ENCODE results near the gene RNF41. TPM values are rescaled to one million over a fixed set of nuclear protein-coding genes. Genes with fewer than 3 reads are reported as not detected.
"Not testable (repeated sequence)": the region's sequence is repeated elsewhere in the genome, so short reads cannot be mapped to it uniquely, and the experiment has no call there.

RNF41 gene
- total and polyA plus RNA-seq, 3 experiments from 2014 or later: 41.2 to 47.4 (median 42.3) TPM

GRCh38 chr12:56159482-56160192 is 62.1 kb downstream of the RNF41 start:
- ChIA-PET POLR2A (interaction anchor here (1.1 to 2.8 kb wide), 3 partner anchors 17 to 42 kb away, joined by 3 to 25 read pairs (median 3); partner anchors contain the start of genes ESYT1 and ZC3H10), CTCF (interaction anchor here (0.8 to 3.7 kb wide), 8 partner anchors 15 to 41 kb away, joined by 3 to 24 read pairs (median 5); partner anchors contain the start of genes ESYT1, SMARCC2 and ZC3H10)
- Histone ChIP-seq H3K27ac (ENCODE audit: low read depth, low read length) (peak overlapping the region; percentile 94), H3K36me3 (ENCODE audit: insufficient read depth, low read length) (peaks cover 39% of the 10 kb centered on the region), H3K4me3 (ENCODE audit: low read length) (peak overlapping the region; percentile 80), H3K27me3 (ENCODE audit: insufficient read depth, low read length, poor library complexity, severe bottlenecking) (no peaks in the 10 kb centered on the region), H3K9me3 (ENCODE audit: low read length) (no peaks in the 10 kb centered on the region), H3K4me1 (ENCODE audit: insufficient read depth, low read length) (peaks cover 37% of the 10 kb centered on the region)
- peaks cover 38 to 48% (median 42%) of the 10 kb centered on the region in 3 donors for H3K4me1 Mint-ChIP-seq
- H3K27me3 Mint-ChIP-seq: no peaks in the 10 kb centered on the region
- peak overlapping the region; percentile 87 to 100 (median 96) for H3K27ac Mint-ChIP-seq
- H3K9me3 Mint-ChIP-seq: no peaks in the 10 kb centered on the region
- peak overlapping the region; percentile 92 to 100 (median 95) for H3K4me3 Mint-ChIP-seq
- no peak for DNase-seq
- H3K36me3 Mint-ChIP-seq: peaks cover 0 to 65% (median 12%) of the 10 kb centered on the region in 3 donors

GRCh38 chr12:56158926-56159461 is 62.7 kb downstream of the RNF41 start:
- no peaks in the 10 kb centered on the region for H3K27me3 Mint-ChIP-seq
- Histone ChIP-seq H3K4me1 (ENCODE audit: insufficient read depth, low read length) (peaks cover 37% of the 10 kb centered on the region), H3K4me3 (ENCODE audit: low read length) (peak overlapping the region; percentile 80), H3K9me3 (ENCODE audit: low read length) (no peaks in the 10 kb centered on the region), H3K27ac (ENCODE audit: low read depth, low read length) (peak overlapping the region; percentile 94), H3K27me3 (ENCODE audit: insufficient read depth, low read length, poor library complexity, severe bottlenecking) (no peaks in the 10 kb centered on the region), H3K36me3 (ENCODE audit: insufficient read depth, low read length) (peaks cover 39% of the 10 kb centered on the region)
- H3K27ac Mint-ChIP-seq: peak overlapping the region; percentile 87 to 100 (median 96)
- no peaks in the 10 kb centered on the region for H3K9me3 Mint-ChIP-seq
- H3K4me1 Mint-ChIP-seq: peaks cover 38 to 48% (median 42%) of the 10 kb centered on the region in 3 donors
- peak in 1 of 5 donors; percentile 25 for DNase-seq
- POLR2A ChIA-PET: interaction anchor here (1.1 to 2.8 kb wide), 3 partner anchors 16 to 41 kb away, joined by 3 to 25 read pairs (median 3); partner anchors contain the start of genes ESYT1 and ZC3H10
- peaks cover 0 to 59% (median 10%) of the 10 kb centered on the region in 3 donors for H3K36me3 Mint-ChIP-seq
- peak overlapping the region; percentile 92 to 100 (median 95) for H3K4me3 Mint-ChIP-seq
- CTCF ChIA-PET: interaction anchor here (0.8 to 2.2 kb wide), 8 partner anchors 14 to 112 kb away, joined by 3 to 21 read pairs (median 5); partner anchors contain the start of genes ESYT1, SMARCC2 and ZC3H10

GRCh38 chr12:56158029-56158925 is 63.4 kb downstream of the RNF41 start, which contains the start of gene MYL6:
MYL6 (plus strand) TSS chr12:56158359; CDS start chr12:56158402, 43 bp downstream.
- no peaks in the 10 kb centered on the region for H3K27me3 ChIP-seq (ENCODE audit: insufficient read depth, low read length, poor library complexity, severe bottlenecking)
- peaks cover 38 to 48% (median 41%) of the 10 kb centered on the region in 3 donors for H3K4me1 Mint-ChIP-seq
- peaks cover 37% of the 10 kb centered on the region for H3K36me3 ChIP-seq (ENCODE audit: insufficient read depth, low read length)
- peak within 1 kb of the TSS; percentile 92 to 100 (median 95) for H3K4me3 Mint-ChIP-seq
- H3K27me3 Mint-ChIP-seq: no peaks in the 10 kb centered on the region
- peak within 1 kb of the TSS; percentile 94 for H3K27ac ChIP-seq (ENCODE audit: low read depth, low read length)
- DNase-seq: peak; percentile 84 to 96 (median 88)
- ChIA-PET CTCF (interaction anchor here (0.8 to 2.2 kb wide), 6 partner anchors 14 to 111 kb away, joined by 3 to 21 read pairs (median 6); partner anchors contain the start of genes ESYT1, SMARCC2 and ZC3H10), POLR2A (interaction anchor here (0.6 to 2.8 kb wide), 4 partner anchors 31 to 40 kb away, joined by 3 to 25 read pairs (median 3); partner anchors contain the start of genes ESYT1, SMARCC2 and ZC3H10)
- no peaks in the 10 kb centered on the region for H3K9me3 ChIP-seq (ENCODE audit: low read length)
- peaks cover 38% of the 10 kb centered on the region for H3K4me1 ChIP-seq (ENCODE audit: insufficient read depth, low read length)
- H3K4me3 ChIP-seq (ENCODE audit: low read length): peak within 1 kb of the TSS; percentile 80
- peaks cover 0 to 52% (median 10%) of the 10 kb centered on the region in 3 donors for H3K36me3 Mint-ChIP-seq
- H3K27ac Mint-ChIP-seq: peak within 1 kb of the TSS; percentile 87 to 100 (median 96)
- H3K9me3 Mint-ChIP-seq: no peaks in the 10 kb centered on the region

- no peaks in the 10 kb centered on the region for H3K27me3 Mint-ChIP-seq
- peaks cover 0 to 44% (median 10%) of the 10 kb centered on the region in 3 donors for H3K36me3 Mint-ChIP-seq
- peaks cover 46 to 50% (median 49%) of the 10 kb centered on the region in 3 donors for H3K4me1 Mint-ChIP-seq
- Histone ChIP-seq H3K9me3 (ENCODE audit: low read length) (no peaks in the 10 kb centered on the region), H3K4me1 (ENCODE audit: insufficient read depth, low read length) (peaks cover 47% of the 10 kb centered on the region), H3K27ac (ENCODE audit: low read depth, low read length) (peak overlapping the region; percentile 74), H3K4me3 (ENCODE audit: low read length) (peak overlapping the region; percentile 75), H3K27me3 (ENCODE audit: insufficient read depth, low read length, poor library complexity, severe bottlenecking) (no peaks in the 10 kb centered on the region), H3K36me3 (ENCODE audit: insufficient read depth, low read length) (peaks cover 29% of the 10 kb centered on the region)
- POLR2A ChIA-PET: interaction anchor here (0.6 to 2.8 kb wide), 3 partner anchors 29 to 39 kb away, joined by 3 to 25 read pairs (median 7); partner anchors contain the start of genes ESYT1 and ZC3H10
- peak overlapping the region; percentile 87 to 100 (median 96) for H3K27ac Mint-ChIP-seq
- DNase-seq: peak; percentile 26 to 74 (median 65)
- H3K4me3 Mint-ChIP-seq: peak overlapping the region; percentile 92 to 100 (median 95)
- CTCF ChIA-PET: interaction anchor here (0.6 to 3.2 kb wide), 3 partner anchors 31 to 197 kb away, joined by 3 to 16 read pairs (median 6); partner anchors contain the start of gene ZC3H10
- H3K9me3 Mint-ChIP-seq: no peaks in the 10 kb centered on the region
Measured at GRCh38 chr12:56157201-56158028, 64.3 kb downstream of the RNF41 start.

DNA sequence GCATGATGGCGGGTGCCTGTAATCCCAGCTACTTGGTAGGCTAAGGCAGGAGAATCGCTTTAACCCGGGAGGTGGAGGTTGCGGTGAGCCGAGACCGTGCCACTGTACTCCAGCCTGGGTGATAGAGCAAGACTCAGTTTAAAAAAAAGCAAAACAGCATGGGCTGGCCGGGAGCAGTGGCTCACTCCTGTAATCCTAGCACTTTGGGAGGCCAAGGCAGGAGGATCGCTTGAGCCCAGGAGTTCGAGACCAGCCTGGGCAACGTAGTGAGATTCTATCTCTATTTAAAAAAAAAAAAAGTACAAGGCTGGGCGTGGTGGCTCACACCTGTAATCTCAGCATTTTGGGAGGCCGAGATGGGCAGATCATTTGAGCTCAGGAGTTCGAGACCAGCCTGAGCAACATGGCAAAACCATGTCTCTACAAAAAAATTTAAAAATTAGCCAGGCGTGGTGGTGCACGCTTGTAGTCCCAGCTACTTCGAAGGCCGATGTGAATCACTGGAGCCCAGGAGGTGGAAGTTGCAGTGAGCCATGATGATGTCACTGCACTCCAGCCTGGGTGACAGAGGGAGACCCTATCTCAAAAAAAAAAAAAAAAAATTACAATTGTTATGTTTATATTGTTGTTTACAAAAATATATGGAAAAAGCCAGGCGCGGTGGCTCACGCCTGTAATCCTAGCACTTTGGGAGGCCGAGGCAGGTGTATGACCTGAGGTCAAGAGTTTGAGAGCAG is 65.1 kb downstream of the RNF41 start:
- not testable (repeated sequence) for H3K9me3 ChIP-seq (ENCODE audit: low read length); H3K9me3 Mint-ChIP-seq; H3K27me3 ChIP-seq (ENCODE audit: insufficient read depth, low read length, poor library complexity, severe bottlenecking); H3K4me3 ChIP-seq (ENCODE audit: low read length); DNase-seq; H3K27ac ChIP-seq (ENCODE audit: low read depth, low read length); H3K27me3 Mint-ChIP-seq
- Mint-ChIP-seq H3K4me1 (peaks cover 49 to 56% (median 55%) of the 10 kb centered on the region in 3 donors), H3K27ac (peak overlapping the region in 7 of 8 donors; percentile 57 to 100 (median 95)), H3K4me3 (peak overlapping the region; percentile 92 to 100 (median 95)), H3K36me3 (peaks cover 0 to 42% (median 7%) of the 10 kb centered on the region in 3 donors)
- ChIA-PET CTCF (interaction anchor here (0.6 to 3.2 kb wide), 3 partner anchors 31 to 196 kb away, joined by 3 to 16 read pairs (median 7); partner anchors contain the start of gene ZC3H10), POLR2A (interaction anchor here (1.1 kb wide), 1 partner anchor 28 kb away, joined by 7 read pairs; the partner anchor contains the start of gene ESYT1)
- H3K4me1 ChIP-seq (ENCODE audit: insufficient read depth, low read length): peaks cover 47% of the 10 kb centered on the region
- H3K36me3 ChIP-seq (ENCODE audit: insufficient read depth, low read length): peaks cover 22% of the 10 kb centered on the region

DNA sequence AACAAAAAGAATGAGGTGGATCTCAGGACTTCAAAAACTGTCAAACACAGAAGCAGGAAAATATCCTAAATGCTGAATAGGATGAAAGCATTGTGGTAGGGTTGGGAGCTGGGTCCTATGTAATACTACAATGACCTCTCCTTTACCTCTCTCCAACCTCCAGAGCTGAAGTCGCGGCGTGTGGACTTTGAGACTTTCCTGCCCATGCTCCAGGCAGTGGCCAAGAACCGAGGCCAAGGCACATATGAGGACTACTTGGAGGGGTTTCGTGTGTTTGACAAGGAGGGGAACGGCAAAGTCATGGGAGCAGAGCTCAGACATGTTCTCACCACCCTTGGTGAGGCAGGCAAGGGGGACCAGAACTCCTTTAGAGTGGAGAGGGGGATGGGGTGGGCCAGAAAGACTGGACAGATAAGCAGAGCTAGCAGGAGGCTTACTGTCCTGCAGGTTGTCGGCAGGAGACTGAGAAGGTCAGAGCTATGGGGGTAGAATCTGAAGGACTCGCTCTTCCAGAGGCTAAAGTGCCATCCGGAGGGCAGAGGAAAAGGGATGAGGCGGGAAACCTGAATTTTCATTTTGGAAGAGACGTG is 66.4 kb downstream of the RNF41 start:
- H3K27me3 ChIP-seq (ENCODE audit: insufficient read depth, low read length, poor library complexity, severe bottlenecking): no peaks in the 10 kb centered on the region
- Mint-ChIP-seq H3K9me3 (no peaks in the 10 kb centered on the region), H3K4me3 (peak overlapping the region in 5 of 7 donors; percentile 53 to 79 (median 61)), H3K27ac (peak overlapping the region in 2 of 8 donors; percentile 4 to 43), H3K27me3 (no peaks in the 10 kb centered on the region), H3K4me1 (peaks cover 49 to 54% (median 54%) of the 10 kb centered on the region in 3 donors), H3K36me3 (peaks cover 0 to 29% (median 4%) of the 10 kb centered on the region in 3 donors)
- no peak overlapping the region for H3K4me3 ChIP-seq (ENCODE audit: low read length)
- no peak for DNase-seq
- CTCF ChIA-PET: interaction anchor here (0.8 to 3.2 kb wide), 5 partner anchors 10 to 36 kb away, joined by 3 to 16 read pairs (median 7); partner anchors contain the start of genes SMARCC2 and ZC3H10
- H3K4me1 ChIP-seq (ENCODE audit: insufficient read depth, low read length): peaks cover 45% of the 10 kb centered on the region
- POLR2A ChIA-PET: no interaction called here
- H3K9me3 ChIP-seq (ENCODE audit: low read length): no peaks in the 10 kb centered on the region
- no peak overlapping the region for H3K27ac ChIP-seq (ENCODE audit: low read depth, low read length)
- peaks cover 11% of the 10 kb centered on the region for H3K36me3 ChIP-seq (ENCODE audit: insufficient read depth, low read length)
